GM12878 (cell line): ENCODE data around the gene TFCP2. TPM values are rescaled to one million over a fixed set of nuclear protein-coding genes. Genes with fewer than 3 reads are reported as not detected.

Experiments used
- BMI1 ChIP-seq: fragments of 450-650 bp; IDR thresholded peaks from 2 replicates; pipeline ENCODE4 v1.6.1; 2016; ENCODE audit warnings: mild to moderate bottlenecking, moderate library complexity, borderline replicate concordance
- CBX5 ChIP-seq: sonication (generic); IDR thresholded peaks from 2 replicates; pipeline ENCODE4 v1.6.1; 2016; ENCODE audit warnings: low read depth, moderate library complexity, mild to moderate bottlenecking, inconsistent platforms
- CEBPB ChIP-seq, 2 experiments: fragments of 150-350 bp in 1 of 2; IDR thresholded peaks; 2 replicates each; pipeline ENCODE4 v1.6.1; 2012 to 2014; ENCODE audit warnings: low read depth in 2 of 2, low read length in 2 of 2, borderline replicate concordance in 1 of 2, inconsistent platforms in 1 of 2
- CHD1 ChIP-seq: IDR thresholded peaks from 2 replicates; pipeline ENCODE4 v1.6.1; 2012; ENCODE audit warnings: low read depth, low read length, improper control_type of control experiment
- JUND ChIP-seq: IDR thresholded peaks from 2 replicates; pipeline ENCODE4 v1.6.1; 2012; ENCODE audit warnings: low read depth, mild to moderate bottlenecking, low read length, improper control_type of control experiment, moderate library complexity
- KDM1A ChIP-seq: fragments of 200-600 bp; sonication (generic); IDR thresholded peaks from 2 replicates; pipeline ENCODE4 v1.6.1; 2016; ENCODE audit warnings: borderline replicate concordance
- KLF5 ChIP-seq: fragments of 450-650 bp; IDR thresholded peaks from 2 replicates; pipeline ENCODE4 v1.6.1; 2014; ENCODE audit warnings: mild to moderate bottlenecking; ENCODE audit not compliant: partially characterized antibody
- NFIC ChIP-seq: IDR thresholded peaks from 2 replicates; pipeline ENCODE4 v1.6.1; 2012; ENCODE audit warnings: low read depth, mild to moderate bottlenecking, inconsistent platforms, low read length, moderate library complexity
- SMAD1 ChIP-seq: fragments of 450-650 bp; IDR thresholded peaks from 2 replicates; pipeline ENCODE4 v1.6.1; 2018; ENCODE audit warnings: mild to moderate bottlenecking, low read depth; ENCODE audit not compliant: partially characterized antibody
- STAT1 ChIP-seq: fragments of 450-650 bp; conservative IDR thresholded peaks from 2 replicates; pipeline ENCODE4 v1.6.1; 2014; ENCODE audit warnings: antibody characterized with exemption, mild to moderate bottlenecking
- TCF3 ChIP-seq: IDR thresholded peaks from 2 replicates; pipeline ENCODE4 v1.6.1; 2012; ENCODE audit warnings: low read depth, mild to moderate bottlenecking, low read length, borderline replicate concordance; ENCODE audit not compliant: insufficient read depth
- YY1 ChIP-seq: IDR thresholded peaks from 2 replicates; pipeline ENCODE4 v1.6.1; 2011; ENCODE audit warnings: low read depth, mild to moderate bottlenecking, low read length
- ZNF207 ChIP-seq: fragments of 450-650 bp; IDR thresholded peaks from 2 replicates; pipeline ENCODE4 v1.6.1; 2014; ENCODE audit warnings: antibody characterized with exemption, mild to moderate bottlenecking, borderline replicate concordance
- polyA plus RNA-seq, 11 experiments: library from polyadenylated mRNA; depleted of rRNA in 4 of 11; unstranded in 6 of 11; stranded (reverse) in 5 of 11; fragments of >200 nt; fragmentation: Nextera tagmentation in 4 of 11; fragmentation: Illumina TruSeq in 1 of 11; extraction: Ambion mirVana in 4 of 11; extraction: Trizol in 1 of 11; gene quantifications; 1 replicate in 1 of 11; 2 replicates in 10 of 11; pipeline versions ENCODE4 v1.2.1 to v1.2.3, GENCODE V29; 2011 to 2016; ENCODE audit warnings: inconsistent platforms in 2 of 11, missing spikeins in 2 of 11, low read depth in 1 of 11
- total RNA-seq, 4 experiments: library from RNA; depleted of rRNA in 3 of 4; stranded (reverse); fragments of >200 nt in 3 of 4; fragmentation: Illumina TruSeq in 1 of 4; extraction: Trizol in 1 of 4; gene quantifications; 2 replicates each; pipeline versions ENCODE4 v1.2.1 to v1.2.3, GENCODE V29; 2013 to 2021
- TF ChIP-seq, protein P1 (sequence below): fragments of 450-650 bp; IDR thresholded peaks from 2 replicates; pipeline ENCODE4 v1.6.1; 2016; ENCODE audit warnings: mild to moderate bottlenecking
- TF ChIP-seq, protein P2 (sequence below): IDR thresholded peaks from 2 replicates; pipeline ENCODE4 v1.6.1; 2012; ENCODE audit warnings: low read depth, low read length, improper control_type of control experiment
- TF ChIP-seq, protein P3 (sequence below): fragments of 450-650 bp; IDR thresholded peaks from 2 replicates; pipeline ENCODE4 v1.6.1; 2018; ENCODE audit warnings: mild to moderate bottlenecking, low read depth, moderate library complexity; ENCODE audit not compliant: partially characterized antibody
- TF ChIP-seq, protein P4 (sequence below): IDR thresholded peaks from 2 replicates; pipeline ENCODE4 v1.6.1; 2012; ENCODE audit warnings: low read length, inconsistent platforms
- TF ChIP-seq, protein P5 (sequence below): fragments of 450-650 bp; formaldehyde crosslinking; IDR thresholded peaks from 2 replicates; pipeline ENCODE4 v1.5.0; 2022; ENCODE audit warnings: mild to moderate bottlenecking, missing genetic modification characterization

Gene TFCP2
- total and polyA plus RNA-seq, 10 of the 15 experiments (the other 5 are each of a cell fraction or from before 2014, with no cell fraction given), result 5.8 to 29.7 (median 14.2) TPM

DNA sequence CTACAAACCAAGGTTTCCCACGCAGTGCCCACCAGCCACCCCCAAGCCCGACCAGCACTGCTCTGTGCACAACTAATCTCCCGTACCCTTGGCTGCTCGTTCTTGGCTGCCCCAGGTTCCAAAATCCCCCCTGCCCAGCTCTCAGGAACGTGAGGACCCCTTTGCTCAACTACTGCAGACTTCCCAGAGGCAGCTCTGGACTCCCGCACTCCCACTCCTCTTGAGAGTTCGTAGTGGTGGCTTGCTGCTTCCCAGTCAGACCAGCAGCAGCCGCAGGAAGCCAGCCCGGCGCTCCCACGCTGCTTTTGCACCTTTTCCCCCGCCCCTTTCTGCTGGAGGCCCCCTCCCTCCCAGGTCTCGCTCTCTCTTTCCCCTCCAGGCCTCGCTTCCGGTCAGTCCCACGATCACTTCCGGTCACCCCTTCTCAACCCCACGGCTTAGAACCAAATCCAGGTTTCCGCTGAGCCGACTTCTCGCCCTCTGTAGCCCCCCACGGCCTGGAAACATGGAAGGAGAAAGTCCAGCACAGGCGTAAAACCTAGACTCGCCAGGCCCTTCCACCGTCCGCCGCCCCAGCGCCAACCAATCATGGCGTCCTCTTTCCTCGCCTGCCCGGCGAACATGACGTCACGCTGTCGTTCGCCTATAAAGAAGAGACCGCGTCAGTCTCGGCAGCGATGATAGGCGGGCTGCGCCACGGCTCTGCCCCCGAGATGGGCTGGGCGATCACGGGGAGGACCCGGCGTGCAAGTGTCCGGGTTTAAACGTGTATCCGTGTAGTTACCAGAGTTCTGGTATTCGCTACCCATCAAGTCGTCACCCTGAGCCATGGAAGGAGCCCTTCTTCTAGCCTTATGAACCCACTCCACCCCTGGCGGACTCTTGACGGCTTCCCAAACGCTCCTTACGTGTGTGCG lies at the start of gene TFCP2 (continued):
- TF ChIP-seq, protein P1, sequence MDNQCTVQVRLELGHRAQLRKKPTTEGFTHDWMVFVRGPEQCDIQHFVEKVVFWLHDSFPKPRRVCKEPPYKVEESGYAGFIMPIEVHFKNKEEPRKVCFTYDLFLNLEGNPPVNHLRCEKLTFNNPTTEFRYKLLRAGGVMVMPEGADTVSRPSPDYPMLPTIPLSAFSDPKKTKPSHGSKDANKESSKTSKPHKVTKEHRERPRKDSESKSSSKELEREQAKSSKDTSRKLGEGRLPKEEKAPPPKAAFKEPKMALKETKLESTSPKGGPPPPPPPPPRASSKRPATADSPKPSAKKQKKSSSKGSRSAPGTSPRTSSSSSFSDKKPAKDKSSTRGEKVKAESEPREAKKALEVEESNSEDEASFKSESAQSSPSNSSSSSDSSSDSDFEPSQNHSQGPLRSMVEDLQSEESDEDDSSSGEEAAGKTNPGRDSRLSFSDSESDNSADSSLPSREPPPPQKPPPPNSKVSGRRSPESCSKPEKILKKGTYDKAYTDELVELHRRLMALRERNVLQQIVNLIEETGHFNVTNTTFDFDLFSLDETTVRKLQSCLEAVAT, result peak; percentile 37; the same call in 1 of the 2 replicates
- no peak for TF ChIP-seq KDM1A
- TF ChIP-seq, protein P2, sequence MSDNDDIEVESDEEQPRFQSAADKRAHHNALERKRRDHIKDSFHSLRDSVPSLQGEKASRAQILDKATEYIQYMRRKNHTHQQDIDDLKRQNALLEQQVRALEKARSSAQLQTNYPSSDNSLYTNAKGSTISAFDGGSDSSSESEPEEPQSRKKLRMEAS, result no peak
- no peak for TF ChIP-seq ZNF207
- TF ChIP-seq SMAD1, result peak; percentile 46
- TF ChIP-seq KLF5, result no peak
- TF ChIP-seq, protein P3, sequence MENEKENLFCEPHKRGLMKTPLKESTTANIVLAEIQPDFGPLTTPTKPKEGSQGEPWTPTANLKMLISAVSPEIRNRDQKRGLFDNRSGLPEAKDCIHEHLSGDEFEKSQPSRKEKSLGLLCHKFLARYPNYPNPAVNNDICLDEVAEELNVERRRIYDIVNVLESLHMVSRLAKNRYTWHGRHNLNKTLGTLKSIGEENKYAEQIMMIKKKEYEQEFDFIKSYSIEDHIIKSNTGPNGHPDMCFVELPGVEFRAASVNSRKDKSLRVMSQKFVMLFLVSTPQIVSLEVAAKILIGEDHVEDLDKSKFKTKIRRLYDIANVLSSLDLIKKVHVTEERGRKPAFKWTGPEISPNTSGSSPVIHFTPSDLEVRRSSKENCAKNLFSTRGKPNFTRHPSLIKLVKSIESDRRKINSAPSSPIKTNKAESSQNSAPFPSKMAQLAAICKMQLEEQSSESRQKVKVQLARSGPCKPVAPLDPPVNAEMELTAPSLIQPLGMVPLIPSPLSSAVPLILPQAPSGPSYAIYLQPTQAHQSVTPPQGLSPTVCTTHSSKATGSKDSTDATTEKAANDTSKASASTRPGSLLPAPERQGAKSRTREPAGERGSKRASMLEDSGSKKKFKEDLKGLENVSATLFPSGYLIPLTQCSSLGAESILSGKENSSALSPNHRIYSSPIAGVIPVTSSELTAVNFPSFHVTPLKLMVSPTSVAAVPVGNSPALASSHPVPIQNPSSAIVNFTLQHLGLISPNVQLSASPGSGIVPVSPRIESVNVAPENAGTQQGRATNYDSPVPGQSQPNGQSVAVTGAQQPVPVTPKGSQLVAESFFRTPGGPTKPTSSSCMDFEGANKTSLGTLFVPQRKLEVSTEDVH, result peak; percentile 71
- TF ChIP-seq BMI1, result no peak
- no peak for TF ChIP-seq TCF3
- TF ChIP-seq, protein P4, sequence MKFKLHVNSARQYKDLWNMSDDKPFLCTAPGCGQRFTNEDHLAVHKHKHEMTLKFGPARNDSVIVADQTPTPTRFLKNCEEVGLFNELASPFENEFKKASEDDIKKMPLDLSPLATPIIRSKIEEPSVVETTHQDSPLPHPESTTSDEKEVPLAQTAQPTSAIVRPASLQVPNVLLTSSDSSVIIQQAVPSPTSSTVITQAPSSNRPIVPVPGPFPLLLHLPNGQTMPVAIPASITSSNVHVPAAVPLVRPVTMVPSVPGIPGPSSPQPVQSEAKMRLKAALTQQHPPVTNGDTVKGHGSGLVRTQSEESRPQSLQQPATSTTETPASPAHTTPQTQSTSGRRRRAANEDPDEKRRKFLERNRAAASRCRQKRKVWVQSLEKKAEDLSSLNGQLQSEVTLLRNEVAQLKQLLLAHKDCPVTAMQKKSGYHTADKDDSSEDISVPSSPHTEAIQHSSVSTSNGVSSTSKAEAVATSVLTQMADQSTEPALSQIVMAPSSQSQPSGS, result peak; percentile 52; the same call in 1 of the 2 replicates
- TF ChIP-seq CBX5, result no peak
- no peak for TF ChIP-seq CEBPB (IDR thresholded peaks at IDR 0.05; ENCODE audit: borderline replicate concordance in 1 of 2, low read depth in 2 of 2, low read length in 2 of 2)
- 0 out of 2 replicates have a peak, but pooled peaks have one; percentile 25 for TF ChIP-seq JUND
- TF ChIP-seq YY1, result peak; percentile 92
- 0 out of 2 replicates have a peak, but pooled peaks have one; percentile 75 for TF ChIP-seq CHD1
- no peak for TF ChIP-seq STAT1
- TF ChIP-seq NFIC, result no peak
- TF ChIP-seq, protein P5, sequence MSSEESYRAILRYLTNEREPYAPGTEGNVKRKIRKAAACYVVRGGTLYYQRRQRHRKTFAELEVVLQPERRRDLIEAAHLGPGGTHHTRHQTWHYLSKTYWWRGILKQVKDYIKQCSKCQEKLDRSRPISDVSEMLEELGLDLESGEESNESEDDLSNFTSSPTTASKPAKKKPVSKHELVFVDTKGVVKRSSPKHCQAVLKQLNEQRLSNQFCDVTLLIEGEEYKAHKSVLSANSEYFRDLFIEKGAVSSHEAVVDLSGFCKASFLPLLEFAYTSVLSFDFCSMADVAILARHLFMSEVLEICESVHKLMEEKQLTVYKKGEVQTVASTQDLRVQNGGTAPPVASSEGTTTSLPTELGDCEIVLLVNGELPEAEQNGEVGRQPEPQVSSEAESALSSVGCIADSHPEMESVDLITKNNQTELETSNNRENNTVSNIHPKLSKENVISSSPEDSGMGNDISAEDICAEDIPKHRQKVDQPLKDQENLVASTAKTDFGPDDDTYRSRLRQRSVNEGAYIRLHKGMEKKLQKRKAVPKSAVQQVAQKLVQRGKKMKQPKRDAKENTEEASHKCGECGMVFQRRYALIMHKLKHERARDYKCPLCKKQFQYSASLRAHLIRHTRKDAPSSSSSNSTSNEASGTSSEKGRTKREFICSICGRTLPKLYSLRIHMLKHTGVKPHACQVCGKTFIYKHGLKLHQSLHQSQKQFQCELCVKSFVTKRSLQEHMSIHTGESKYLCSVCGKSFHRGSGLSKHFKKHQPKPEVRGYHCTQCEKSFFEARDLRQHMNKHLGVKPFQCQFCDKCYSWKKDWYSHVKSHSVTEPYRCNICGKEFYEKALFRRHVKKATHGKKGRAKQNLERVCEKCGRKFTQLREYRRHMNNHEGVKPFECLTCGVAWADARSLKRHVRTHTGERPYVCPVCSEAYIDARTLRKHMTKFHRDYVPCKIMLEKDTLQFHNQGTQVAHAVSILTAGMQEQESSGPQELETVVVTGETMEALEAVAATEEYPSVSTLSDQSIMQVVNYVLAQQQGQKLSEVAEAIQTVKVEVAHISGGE, result no peak
